Heart left ventricle (tissue), 16 donors: Measurements from ENCODE around the gene ATP6V1G2. TPM values are rescaled to one million over a fixed set of nuclear protein-coding genes. Genes with fewer than 3 reads are reported as not detected.

Source experiments
- ATAC-seq, 4 donors: fragments of 200-7000 bp; cut with Tn5 transposase; one replicate each; pipeline ENCODE4 v1.9.1; 2020 to 2022; ENCODE audit warnings: moderate library complexity in 4 of 4, mild to moderate bottlenecking in 3 of 4, moderate number of reproducible peaks in 1 of 4
- DNase-seq, 5 donors: peaks; one replicate each; pipeline ENCODE4 v3.0.0-alpha.2; 2020
- H3K27ac ChIP-seq, 12 donors: fragments of 200-600 bp; sonication (generic) in 4 of 12; one replicate each; pipeline versions ENCODE4 v1.5.0 to v1.8.0; 2016 to 2022; ENCODE audit warnings: mild to moderate bottlenecking in 2 of 12
- H3K27me3 ChIP-seq, 9 donors: fragments of 200-600 bp; sonication (generic) in 2 of 9; one replicate each; pipeline versions ENCODE4 v1.5.1 to v1.8.0; 2016 to 2022; ENCODE audit warnings: mild to moderate bottlenecking in 3 of 9
- H3K36me3 ChIP-seq, 9 donors: fragments of 200-600 bp; sonication (generic) in 2 of 9; one replicate each; pipeline versions ENCODE4 v1.5.0 to v1.8.0; 2018 to 2022; ENCODE audit warnings: mild to moderate bottlenecking in 2 of 9
- H3K4me1 ChIP-seq, 12 donors: fragments of 200-600 bp; sonication (generic) in 4 of 12; one replicate each; pipeline versions ENCODE4 v1.5.0 to v1.8.0; 2016 to 2022; ENCODE audit warnings: mild to moderate bottlenecking in 3 of 12
- H3K4me3 ChIP-seq, 12 donors: fragments of 200-600 bp; sonication (generic) in 4 of 12; one replicate each; pipeline versions ENCODE4 v1.5.0 to v1.8.0; 2017 to 2022; ENCODE audit warnings: mild to moderate bottlenecking in 9 of 12, moderate library complexity in 4 of 12
- H3K9me3 ChIP-seq, 12 donors: fragments of 200-600 bp; sonication (generic) in 4 of 12; one replicate each; pipeline versions ENCODE4 v1.5.0 to v1.8.0; 2016 to 2022; ENCODE audit warnings: mild to moderate bottlenecking in 1 of 12
- CTCF ChIP-seq, 12 donors: fragments of 200-600 bp; sonication (generic) in 4 of 12; IDR thresholded peaks; one replicate each; pipeline versions ENCODE4 v1.5.0 to v1.8.0; 2018 to 2022; ENCODE audit warnings: antibody characterized with exemption in 12 of 12, mild to moderate bottlenecking in 5 of 12
- POLR2A ChIP-seq, 2 donors: fragments of 450-650 bp; IDR thresholded peaks; one replicate each; pipeline ENCODE4 v1.6.1; 2017; ENCODE audit warnings: antibody characterized with exemption in 2 of 2, mild to moderate bottlenecking in 2 of 2, moderate library complexity in 2 of 2
- WGBS, 4 donors: extraction: QIAGEN DNeasy Blood & Tissue Kit in 2 of 4; methylation state at CpG; one replicate each; pipeline versions ENCODE4 v1.1.5 to v1.1.7; 2013 to 2018; 5-methylcytosine and 5-hydroxymethylcytosine counted together
- intact Hi-C, 10 donors: fragments of 100-400 bp; cut with DNase I; formaldehyde crosslinking; loops; one replicate each; pipeline versions ENCODE4 v1.11.1 to v1.14.2; 2022
- polyA plus RNA-seq, 2 donors: library from polyadenylated mRNA; stranded (reverse); fragments of 200-250 nt; gene quantifications; one replicate each; pipeline ENCODE4 v1.2.3, GENCODE V29; 2013
- total RNA-seq, 9 donors: library from RNA; depleted of rRNA in 2 of 9; stranded (reverse); fragments of >200 nt in 2 of 9; fragmentation: NEBNext Ultra II Directional in 3 of 9; extraction: Animal tissue kit (Norgen Biotek cat#: 25700) in 3 of 9; gene quantifications; one replicate each; pipeline versions ENCODE4 v1.1.0 to v1.2.4, GENCODE V29; 2016 to 2023
- donor health status: ischemic (EF 13 %, LVEDD 7.1; RV severe dilation, severe dysfunction).
- donor health status: healthy with polysubstance abuse.
- donor health status: DM: no; HTN: yes; CAD: no.
- donor health status: DM: no; HTN: no; CAD: no.
- donor health status: ischemic (EF 25% LVEDD 6.9; RV normal size, moderate dysfunction).
- donor health status: ischemic (EF 25% LVEDD 5.7; RV mildly dilated, moderate dysfunction).
- donor health status: healthy.
- donor health status: DM: yes; HTN: yes; CAD: no.
- donor health status: ischemic (EF 35%, LVEDD 5.7; RV mildly dilated, moderate dysfunction).
- donor health status: nonischemic (EF 11% LVEDD 7.7; RV severe dilation, severe dysfunction).
- donor health status: DM: yes; HTN: yes; CAD: no.
- donor health status: PGD.
- donor health status: ischemic (EF 29% LVEDD 5.4; RV normal size, mild dysfunction).
- donor health status: nonischemic (EF 23%, LVEDD 6.1; RV moderate dilation, normal function).

The ATP6V1G2 gene
- total and polyA plus RNA-seq, 11 donors = 1.1 to 3.5 (median 1.4) TPM

- H3K27ac ChIP-seq = peak overlapping the region; percentile 7 to 90 (median 78)
- 44 to 56% (median 50%) methylated on average over 4 of the region's 4 CpGs for WGBS, 4 donors
- ATAC-seq (no peak), DNase-seq (no peak)
- H3K27me3 ChIP-seq = no peaks in the 10 kb centered on the region
- peaks cover 0 to 42% (median 20%) of the 10 kb centered on the region in 9 donors for H3K36me3 ChIP-seq
- H3K4me1 ChIP-seq = peaks cover 7 to 80% (median 35%) of the 10 kb centered on the region in 12 donors
- TF ChIP-seq POLR2A (IDR thresholded peaks at IDR 0.05) (no peak), CTCF (IDR thresholded peaks at IDR 0.05) (no peak)
- no peaks in the 10 kb centered on the region for H3K9me3 ChIP-seq
- intact Hi-C loops = no loop called here
- peak overlapping the region in 3 of 12 donors; percentile 5 to 38 (median 15) for H3K4me3 ChIP-seq
Observed at GRCh38 chr6:31559606-31559957, 13.2 kb upstream of the ATP6V1G2 start.

- Histone ChIP-seq H3K9me3 (no peaks in the 10 kb centered on the region), H3K27me3 (no peaks in the 10 kb centered on the region), H3K36me3 (peaks cover 0 to 48% (median 27%) of the 10 kb centered on the region in 9 donors), H3K4me1 (peaks cover 7 to 78% (median 35%) of the 10 kb centered on the region in 12 donors), H3K4me3 (peak overlapping the region in 2 of 12 donors; percentile 15 to 40), H3K27ac (peak overlapping the region; percentile 7 to 90 (median 78))
- 69 to 80% (median 73%) methylated on average over 14 of the region's 14 CpGs for WGBS, 4 donors
- DNase-seq (peak in 2 of 5 donors; percentile 51 to 61), ATAC-seq (peak; percentile 26 to 64 (median 40))
- intact Hi-C loops = no loop called here
- TF ChIP-seq CTCF (IDR thresholded peaks at IDR 0.05) (no peak), POLR2A (IDR thresholded peaks at IDR 0.05) (no peak)
Observed at GRCh38 chr6:31558631-31559500, 12.5 kb upstream of the ATP6V1G2 start.

GRCh38 chr6:31558318-31558625 is 11.9 kb upstream of the ATP6V1G2 start:
- Histone ChIP-seq H3K36me3 (peaks cover 0 to 54% (median 33%) of the 10 kb centered on the region in 9 donors), H3K4me1 (peaks cover 7 to 72% (median 35%) of the 10 kb centered on the region in 12 donors)

More at GRCh38 chr6:31558318-31558625, 11.9 kb upstream of the ATP6V1G2 start:
- intact Hi-C loops = no loop called here
- H3K4me3 ChIP-seq = peak overlapping the region in 2 of 12 donors; percentile 15 to 40
- no peaks in the 10 kb centered on the region for H3K27me3 ChIP-seq
- DNase-seq = no peak
- no peak for TF ChIP-seq CTCF (IDR thresholded peaks at IDR 0.05)
- no peak for TF ChIP-seq POLR2A (IDR thresholded peaks at IDR 0.05)
- ATAC-seq = no peak
- peak overlapping the region in 11 of 12 donors; percentile 27 to 90 (median 79) for H3K27ac ChIP-seq
- H3K9me3 ChIP-seq = no peaks in the 10 kb centered on the region
- WGBS, 4 donors = 64 to 87% (median 71%) methylated on average over 8 of the region's 8 CpGs
